Keratinocyte (primary cell): ENCODE results near the gene AIRE. TPM values are rescaled to one million over a fixed set of nuclear protein-coding genes. Genes with fewer than 3 reads are reported as not detected.

ENCODE experiments used
- DNase-seq: peaks from one replicate; pipeline ENCODE4 v3.0.0-alpha.2; 2011; ENCODE audit warnings: low read depth, missing footprints, low spot score
- FAIRE-seq: peaks from 2 replicates; lab custom pipeline; 2011; peaks lifted over from hg19 to GRCh38; lab: Jason Lieb, UNC
- H2AFZ ChIP-seq: 2 replicates; pipeline ENCODE4 v1.6.0; 2012; ENCODE audit warnings: low read length, control low read depth, inconsistent platforms; ENCODE audit not compliant: control insufficient read depth
- H3K27ac ChIP-seq: 2 replicates; pipeline ENCODE4 v1.5.1; 2011; ENCODE audit warnings: low read length; ENCODE audit not compliant: control insufficient read depth, insufficient read depth
- H3K27me3 ChIP-seq: 3 replicates; pipeline ENCODE4 v1.6.0; 2011; ENCODE audit warnings: low read length; ENCODE audit not compliant: control insufficient read depth, insufficient read depth; ENCODE audit errors: extremely low read depth
- H3K36me3 ChIP-seq, 2 experiments: 2 replicates in 1 of 2; 3 replicates in 1 of 2; pipeline ENCODE4 v1.5.1; 2011; ENCODE audit warnings: low read length in 2 of 2, mild to moderate bottlenecking in 1 of 2; ENCODE audit not compliant: control insufficient read depth in 2 of 2, insufficient read depth in 2 of 2; ENCODE audit errors: extremely low read depth in 1 of 2
- H3K4me1 ChIP-seq: 3 replicates; pipeline ENCODE4 v1.5.1; 2011; ENCODE audit warnings: low read length; ENCODE audit not compliant: control insufficient read depth, insufficient read depth; ENCODE audit errors: extremely low read depth
- H3K4me2 ChIP-seq: 3 replicates; pipeline ENCODE4 v1.6.0; 2011; ENCODE audit warnings: low read depth, low read length; ENCODE audit not compliant: control insufficient read depth, insufficient read depth; ENCODE audit errors: extremely low read depth
- H3K4me3 ChIP-seq, 3 experiments: fragments of 200-600 bp in 1 of 3; sonication (generic) in 1 of 3; 2 replicates in 2 of 3; 3 replicates in 1 of 3; pipeline ENCODE4 v1.5.1; 2011 to 2016; ENCODE audit warnings: low read length in 3 of 3, mild to moderate bottlenecking in 3 of 3, control low read depth in 2 of 3, inconsistent platforms in 1 of 3, low read depth in 1 of 3, mixed read lengths in 1 of 3, mixed run types in 1 of 3, moderate library complexity in 1 of 3; ENCODE audit not compliant: control insufficient read depth in 2 of 3, insufficient read depth in 2 of 3; ENCODE audit errors: extremely low read depth in 1 of 3
- H3K79me2 ChIP-seq: 2 replicates; pipeline ENCODE4 v1.6.0; 2012; ENCODE audit warnings: low read length; ENCODE audit not compliant: control insufficient read depth, insufficient read depth
- H3K9ac ChIP-seq: 3 replicates; pipeline ENCODE4 v1.6.0; 2011; ENCODE audit warnings: low read length; ENCODE audit not compliant: control insufficient read depth, insufficient read depth; ENCODE audit errors: extremely low read depth
- H3K9me1 ChIP-seq: 3 replicates; pipeline ENCODE4 v1.6.0; 2011; ENCODE audit warnings: low read length; ENCODE audit not compliant: control insufficient read depth, insufficient read depth; ENCODE audit errors: extremely low read depth
- H3K9me3 ChIP-seq: 2 replicates; pipeline ENCODE4 v1.5.1; 2012; ENCODE audit warnings: low read depth, low read length; ENCODE audit not compliant: control insufficient read depth
- H4K20me1 ChIP-seq: 3 replicates; pipeline ENCODE4 v1.6.0; 2011; ENCODE audit warnings: low read length; ENCODE audit not compliant: control insufficient read depth, insufficient read depth; ENCODE audit errors: extremely low read depth
- CTCF ChIP-seq, 3 experiments: IDR thresholded peaks in 1 of 3; conservative IDR thresholded peaks in 1 of 3; optimal IDR thresholded peaks in 1 of 3; 2 replicates in 2 of 3; 3 replicates in 1 of 3; pipeline versions ENCODE3 to v1.5.1; 2011; ENCODE audit warnings: low read length in 3 of 3, mild to moderate bottlenecking in 3 of 3, moderate library complexity in 2 of 3, control low read depth in 1 of 3, inconsistent platforms in 1 of 3; ENCODE audit not compliant: insufficient read depth in 2 of 3; ENCODE audit errors: extremely low read depth in 1 of 3
- EZH2 ChIP-seq: IDR thresholded peaks from one replicate; pipeline ENCODE4 v1.6.1; 2012; ENCODE audit warnings: inconsistent platforms, mild to moderate bottlenecking, low read length, moderate library complexity
- dilution Hi-C: fragments of 300-500 bp; cut with MboI; formaldehyde crosslinking; loops from one replicate; pipeline ENCODE4 v1.7.0; 2020; ENCODE audit warnings: low sequenced_read_pairs; ENCODE audit not compliant: extremely low pct_ligation_motif_present
- polyA plus RNA-seq, 5 experiments: library from polyadenylated mRNA; depleted of rRNA in 3 of 5; stranded (reverse) in 3 of 5; stranded (forward) in 1 of 5; unstranded in 1 of 5; fragments of >200 nt; gene quantifications; 1 replicate in 1 of 5; 2 replicates in 3 of 5; 3 replicates in 1 of 5; pipeline versions ENCODE4 v1.2.1 to v1.2.3, GENCODE V29; 2011 to 2012; ENCODE audit warnings: missing spikeins in 2 of 5, low read depth in 1 of 5, low replicate concordance in 1 of 5

AIRE gene
- polyA plus RNA-seq, 1 donor (not counting 4 experiments of a cell fraction or from before 2014, with no cell fraction given): not detected

GRCh38 chr21:44326716-44327602 is 41.3 kb downstream of the AIRE start:
- H3K9me1 ChIP-seq: no peaks in the 10 kb centered on the region
- peaks cover 6 to 20% of the 10 kb centered on the region in 2 experiments for H3K36me3 ChIP-seq
- dilution Hi-C loops: no loop called here
- H3K9me3 ChIP-seq: no peaks in the 10 kb centered on the region
- H3K27ac ChIP-seq: no peak overlapping the region
- H3K79me2 ChIP-seq: no peaks in the 10 kb centered on the region
- no peak for DNase-seq
- TF ChIP-seq EZH2 (no peak), CTCF (optimal IDR thresholded peaks at IDR 0.05 in 1 of 3, IDR thresholded peaks at IDR 0.05 in 1 of 3, conservative IDR thresholded peaks at IDR 0.05 in 1 of 3; ENCODE audit: extremely low read depth in 1 of 3, insufficient read depth in 2 of 3, low read length in 3 of 3) (no peak)
- no peak overlapping the region for H3K9ac ChIP-seq
- FAIRE-seq: no peak
- no peak overlapping the region for H3K4me3 ChIP-seq
- no peaks in the 10 kb centered on the region for H3K4me1 ChIP-seq
- no peak overlapping the region for H3K4me2 ChIP-seq
- no peak overlapping the region for H2AFZ ChIP-seq
- no peaks in the 10 kb centered on the region for H3K27me3 ChIP-seq
- no peaks in the 10 kb centered on the region for H4K20me1 ChIP-seq

- Histone ChIP-seq H3K9ac (no peak overlapping the region), H3K79me2 (no peaks in the 10 kb centered on the region), H3K9me3 (no peaks in the 10 kb centered on the region), H3K9me1 (no peaks in the 10 kb centered on the region), H3K27ac (no peak overlapping the region), H3K4me3 (no peak overlapping the region), H3K4me1 (no peaks in the 10 kb centered on the region), H3K4me2 (no peak overlapping the region), H4K20me1 (no peaks in the 10 kb centered on the region), H3K27me3 (no peaks in the 10 kb centered on the region), H2AFZ (no peak overlapping the region), H3K36me3 (peaks cover 2 to 15% of the 10 kb centered on the region in 2 experiments)
- no peak for FAIRE-seq
- TF ChIP-seq CTCF (optimal IDR thresholded peaks at IDR 0.05 in 1 of 3, IDR thresholded peaks at IDR 0.05 in 1 of 3, conservative IDR thresholded peaks at IDR 0.05 in 1 of 3; ENCODE audit: extremely low read depth in 1 of 3, insufficient read depth in 2 of 3, low read length in 3 of 3) (no peak), EZH2 (no peak)
- no peak for DNase-seq
- dilution Hi-C loops: no loop called here
Observed at GRCh38 chr21:44327603-44327974, 41.9 kb downstream of the AIRE start.
